Hippocampal formation (tissue), 2 donors: ENCODE results near the gene ZSWIM5.
"Not testable (repeated sequence)": the region's sequence is repeated elsewhere in the genome, so short reads cannot be mapped to it uniquely, and the experiment has no call there.

Experiments used
- DNase-seq, 2 donors: peaks; one replicate each; lab custom pipeline; 2025; lab: John Stamatoyannopoulos, UW

Gene ZSWIM5

GRCh38 chr1:45094371-45094770 lies 112.0 kb downstream of the ZSWIM5 start:
- DNase-seq: not testable (repeated sequence)

GRCh38 chr1:45093334-45093733 lies 113.1 kb downstream of the ZSWIM5 start:
- no peak for DNase-seq

- no peak for DNase-seq
Measured at GRCh38 chr1:45089711-45090110, 116.7 kb downstream of the ZSWIM5 start.

GRCh38 chr1:45084562-45084961 lies 121.8 kb downstream of the ZSWIM5 start:
- no peak for DNase-seq

- no peak for DNase-seq
Measured at GRCh38 chr1:45079533-45079932, 126.9 kb downstream of the ZSWIM5 start.

GRCh38 chr1:45076959-45077358 lies 129.4 kb downstream of the ZSWIM5 start:
- DNase-seq: not testable (repeated sequence)

- no peak for DNase-seq
Measured at GRCh38 chr1:45071567-45071966, 134.8 kb downstream of the ZSWIM5 start.

GRCh38 chr1:45067806-45068205 lies 138.6 kb downstream of the ZSWIM5 start:
- no peak for DNase-seq

GRCh38 chr1:45065083-45065482 lies 141.3 kb downstream of the ZSWIM5 start:
- no peak for DNase-seq

- DNase-seq: not testable (repeated sequence)
Measured at GRCh38 chr1:45062463-45062862, 143.9 kb downstream of the ZSWIM5 start.

GRCh38 chr1:45059829-45060228 lies 146.6 kb downstream of the ZSWIM5 start:
- no peak for DNase-seq

GRCh38 chr1:45057542-45057941 lies 148.9 kb downstream of the ZSWIM5 start:
- DNase-seq: no peak

- DNase-seq: no peak
Measured at GRCh38 chr1:45051005-45051772, 155.2 kb downstream of the ZSWIM5 start.

- no peak for DNase-seq
Measured at GRCh38 chr1:45047032-45047431, 159.4 kb downstream of the ZSWIM5 start.

- DNase-seq: no peak
Measured at GRCh38 chr1:45044916-45045315, 161.5 kb downstream of the ZSWIM5 start.

GRCh38 chr1:45043094-45043493 lies 163.3 kb downstream of the ZSWIM5 start:
- DNase-seq: no peak

- no peak for DNase-seq
Measured at GRCh38 chr1:45040297-45040696, 166.1 kb downstream of the ZSWIM5 start.

GRCh38 chr1:45038661-45039364 lies 167.6 kb downstream of the ZSWIM5 start:
- DNase-seq: no peak

- DNase-seq: no peak
Measured at GRCh38 chr1:45038240-45038639, 168.2 kb downstream of the ZSWIM5 start.

- no peak for DNase-seq
Measured at GRCh38 chr1:45037456-45037855, 168.9 kb downstream of the ZSWIM5 start.

GRCh38 chr1:45035631-45036301 lies 170.6 kb downstream of the ZSWIM5 start:
- DNase-seq: no peak

- DNase-seq: no peak
Measured at GRCh38 chr1:45033356-45033755, 173.0 kb downstream of the ZSWIM5 start.

GRCh38 chr1:45032837-45033236 lies 173.6 kb downstream of the ZSWIM5 start:
- no peak for DNase-seq
